H1 (cell line): Measurements from ENCODE around the gene MS4A15. TPM values are rescaled to one million over a fixed set of nuclear protein-coding genes. Genes with fewer than 3 reads are reported as not detected.

Source experiments
- CTCF ChIA-PET: fragments of 300-600 bp; sonication (Branson Sonifier 250); formaldehyde crosslinking; loops from one replicate; lab custom pipeline; 2021; ENCODE audit not compliant: partially characterized antibody; lab: Charles Lee
- POLR2A ChIA-PET: fragments of 300-600 bp; sonication (Branson Sonifier 250); formaldehyde crosslinking; loops from one replicate; lab custom pipeline; 2021; ENCODE audit warnings: inconsistent platforms; ENCODE audit not compliant: partially characterized antibody; lab: Charles Lee
- DNase-seq, 2 experiments: peaks; one replicate each; pipeline versions ENCODE4 v3.0.0 to v3.0.0-alpha.2; 2010 to 2022; ENCODE audit warnings: low spot score in 2 of 2, low read depth in 1 of 2, mixed read lengths in 1 of 2
- FAIRE-seq: peaks from 2 replicates; lab custom pipeline; 2011; peaks lifted over from hg19 to GRCh38; lab: Jason Lieb, UNC
- H2AFZ ChIP-seq: 2 replicates; pipeline ENCODE4 v1.8.1; 2012; ENCODE audit warnings: low read length, inconsistent platforms
- H2AK5ac ChIP-seq: 2 replicates; pipeline ENCODE4 v1.6.1; 2013; ENCODE audit warnings: low read depth, low read length
- H2BK120ac ChIP-seq: replicated peaks from 2 replicates; pipeline ENCODE3; 2013; ENCODE audit warnings: low read depth, low read length, inconsistent platforms
- H2BK12ac ChIP-seq: 2 replicates; pipeline ENCODE4 v1.6.1; 2013; ENCODE audit warnings: low read depth, low read length
- H2BK15ac ChIP-seq: 2 replicates; pipeline ENCODE4 v1.6.1; 2013; ENCODE audit warnings: low read length
- H2BK20ac ChIP-seq: 2 replicates; pipeline ENCODE4 v1.6.1; 2013; ENCODE audit warnings: low read length
- H2BK5ac ChIP-seq: 2 replicates; pipeline ENCODE4 v1.6.1; 2013; ENCODE audit warnings: low read depth, low read length
- H3K14ac ChIP-seq: 2 replicates; pipeline ENCODE4 v1.6.1; 2013; ENCODE audit warnings: inconsistent platforms; ENCODE audit not compliant: insufficient read length
- H3K18ac ChIP-seq: 2 replicates; pipeline ENCODE4 v1.6.1; 2013; ENCODE audit warnings: low read length; ENCODE audit errors: extremely low read depth
- H3K23ac ChIP-seq: 2 replicates; pipeline ENCODE4 v1.6.1; 2013; ENCODE audit warnings: inconsistent platforms; ENCODE audit not compliant: insufficient read length
- H3K23me2 ChIP-seq: 2 replicates; pipeline ENCODE4 v1.6.1; 2013; ENCODE audit warnings: low read depth, low read length
- H3K27ac ChIP-seq: 2 replicates; pipeline ENCODE4 v1.6.1; 2011; ENCODE audit warnings: low read depth, low read length, inconsistent platforms
- H3K27me3 ChIP-seq, 4 experiments: replicated peaks in 1 of 4; 1 replicate in 1 of 4; 2 replicates in 3 of 4; pipeline versions ENCODE4 v1.6.1 to v1.8.1; 2011 to 2013; ENCODE audit warnings: low read length in 3 of 4, mild to moderate bottlenecking in 3 of 4, inconsistent platforms in 2 of 4, mixed read lengths in 2 of 4, moderate library complexity in 1 of 4; ENCODE audit not compliant: control insufficient read depth in 3 of 4, insufficient read depth in 3 of 4; ENCODE audit errors: extremely low read depth in 1 of 4
- H3K36me3 ChIP-seq, 4 experiments: 2 replicates each; pipeline versions ENCODE4 v1.6.1 to v1.8.1; 2011 to 2013; ENCODE audit warnings: mild to moderate bottlenecking in 4 of 4, low read length in 3 of 4, moderate library complexity in 2 of 4, control low read depth in 1 of 4, inconsistent platforms in 1 of 4; ENCODE audit not compliant: insufficient read depth in 4 of 4, control insufficient read depth in 2 of 4
- H3K4ac ChIP-seq: replicated peaks from 2 replicates; pipeline ENCODE3; 2013; ENCODE audit warnings: low read length, low read depth, mixed read lengths, inconsistent platforms; ENCODE audit not compliant: insufficient read length
- H3K4me1 ChIP-seq, 4 experiments: replicated peaks in 1 of 4; 1 replicate in 1 of 4; 2 replicates in 3 of 4; pipeline versions ENCODE4 v1.6.1 to v1.8.1; 2011 to 2013; ENCODE audit warnings: low read length in 3 of 4, inconsistent platforms in 2 of 4, mixed read lengths in 1 of 4; ENCODE audit not compliant: insufficient read depth in 4 of 4, control insufficient read depth in 3 of 4
- H3K4me2 ChIP-seq, 2 experiments: 2 replicates each; pipeline versions ENCODE4 v1.6.1 to v1.8.1; 2011 to 2013; ENCODE audit warnings: low read depth in 2 of 2, low read length in 2 of 2, control low read depth in 1 of 2, inconsistent platforms in 1 of 2, mild to moderate bottlenecking in 1 of 2; ENCODE audit not compliant: insufficient read depth in 1 of 2
- H3K4me3 ChIP-seq, 4 experiments: fragments of 200-600, 300-600 bp in 1 of 4; sonication (generic), shearing (Covaris generic), sonication (Bioruptor Twin) in 1 of 4; 2 replicates each; pipeline versions ENCODE4 v1.5.1 to v1.8.1; 2011 to 2016; ENCODE audit warnings: low read length in 4 of 4, low read depth in 3 of 4, control low read depth in 2 of 4, inconsistent platforms in 2 of 4, mild to moderate bottlenecking in 2 of 4, mixed read lengths in 1 of 4, moderate library complexity in 1 of 4; ENCODE audit not compliant: insufficient read depth in 2 of 4; ENCODE audit errors: extremely low read depth in 1 of 4
- H3K56ac ChIP-seq: replicated peaks from 2 replicates; pipeline ENCODE3; 2013; ENCODE audit warnings: low read depth, mild to moderate bottlenecking, mixed read lengths, low read length, inconsistent platforms; ENCODE audit not compliant: insufficient read length
- H3K79me1 ChIP-seq: 2 replicates; pipeline ENCODE4 v1.6.1; 2013; ENCODE audit warnings: low read depth, low read length, control low read depth
- H3K79me2 ChIP-seq, 2 experiments: 2 replicates each; pipeline versions ENCODE4 v1.6.1 to v1.8.1; 2012 to 2013; ENCODE audit warnings: low read length in 2 of 2, mild to moderate bottlenecking in 2 of 2, inconsistent platforms in 1 of 2; ENCODE audit not compliant: insufficient read depth in 2 of 2, control insufficient read depth in 1 of 2
- H3K9ac ChIP-seq, 4 experiments: replicated peaks in 1 of 4; 1 replicate in 1 of 4; 2 replicates in 3 of 4; pipeline versions ENCODE4 v1.6.1 to v1.8.1; 2011 to 2013; ENCODE audit warnings: low read depth in 3 of 4, low read length in 3 of 4, control low read depth in 2 of 4, mild to moderate bottlenecking in 2 of 4, moderate library complexity in 2 of 4, inconsistent platforms in 1 of 4; ENCODE audit errors: extremely low read depth in 1 of 4
- H3K9me3 ChIP-seq, 2 experiments: 2 replicates each; pipeline versions ENCODE4 v1.6.1 to v1.8.1; 2012 to 2013; ENCODE audit warnings: mild to moderate bottlenecking in 2 of 2, moderate library complexity in 2 of 2, control low read depth in 1 of 2, inconsistent platforms in 1 of 2, low read depth in 1 of 2, low read length in 1 of 2, mixed read lengths in 1 of 2; ENCODE audit not compliant: insufficient read depth in 2 of 2
- H4K20me1 ChIP-seq, 2 experiments: replicated peaks in 1 of 2; 2 replicates each; pipeline versions ENCODE3 to v1.8.1; 2011 to 2013; ENCODE audit warnings: inconsistent platforms in 2 of 2, low read length in 2 of 2, mild to moderate bottlenecking in 1 of 2; ENCODE audit not compliant: insufficient read depth in 2 of 2, control insufficient read depth in 1 of 2
- H4K5ac ChIP-seq: 2 replicates; pipeline ENCODE4 v1.6.1; 2013; ENCODE audit warnings: low read length, low read depth, mixed read lengths, inconsistent platforms; ENCODE audit not compliant: insufficient read length
- H4K8ac ChIP-seq: 2 replicates; pipeline ENCODE4 v1.8.0; 2013; ENCODE audit warnings: mild to moderate bottlenecking, moderate library complexity, low read length, inconsistent platforms; ENCODE audit not compliant: insufficient read depth; ENCODE audit errors: extremely low read depth
- H4K91ac ChIP-seq: replicated peaks from 2 replicates; pipeline ENCODE3; 2013; ENCODE audit warnings: low read length, mixed read lengths, inconsistent platforms; ENCODE audit not compliant: insufficient read length
- ASH2L ChIP-seq: fragments of 200-600, 300-600 bp; sonication (generic); IDR thresholded peaks from one replicate; pipeline ENCODE4 v1.7.1; 2017; ENCODE audit warnings: low read length
- CTBP2 ChIP-seq: IDR thresholded peaks from 2 replicates; pipeline ENCODE4 v1.7.0; 2011; ENCODE audit warnings: borderline replicate concordance, mild to moderate bottlenecking, moderate library complexity, mixed read lengths, low read length; ENCODE audit not compliant: insufficient read depth, insufficient read length
- KDM1A ChIP-seq: fragments of 200-600, 300-600 bp; sonication (generic); IDR thresholded peaks from 2 replicates; pipeline ENCODE4 v1.7.1; 2016; ENCODE audit warnings: mild to moderate bottlenecking, low read length, borderline replicate concordance
- RAD21 ChIP-seq, 2 experiments: IDR thresholded peaks in 1 of 2; conservative IDR thresholded peaks in 1 of 2; 2 replicates each; pipeline ENCODE4 v1.6.1; 2011; ENCODE audit warnings: low read depth in 2 of 2, low read length in 2 of 2, improper control_type of control experiment in 1 of 2, inconsistent platforms in 1 of 2, mild to moderate bottlenecking in 1 of 2, moderate library complexity in 1 of 2
- WGBS, 2 experiments: shearing (Covaris generic) in 1 of 2; methylation state at CpG; one replicate each; pipeline versions ENCODE4 v1.1.6 to v1.1.7; 2013 to 2015; ENCODE audit warnings: low lambda C conversion rate in 2 of 2, mixed read lengths in 2 of 2, inconsistent platforms in 1 of 2, low coverage in 1 of 2, missing lambda C conversion rate in 1 of 2; ENCODE audit not compliant: insufficient replicate concordance in 2 of 2, insufficient coverage in 1 of 2, insufficient read length in 1 of 2; ENCODE audit errors: extremely low coverage in 1 of 2, missing lambda C conversion rate in 1 of 2; 5-methylcytosine and 5-hydroxymethylcytosine counted together
- polyA plus RNA-seq, 7 experiments: library from polyadenylated mRNA; depleted of rRNA in 3 of 7; stranded (reverse) in 5 of 7; unstranded in 2 of 7; fragments of >200 nt in 5 of 7; fragments of 200-250 nt in 2 of 7; gene quantifications; 1 replicate in 5 of 7; 2 replicates in 1 of 7; 4 replicates in 1 of 7; pipeline versions ENCODE4 v1.2.1 to v1.2.3, GENCODE V29; 2011 to 2013; ENCODE audit warnings: missing spikeins in 2 of 7, mixed read lengths in 2 of 7
- total RNA-seq: library from RNA; stranded (reverse); fragmentation: NEBNext Ultra II Directional; extraction: Animal tissue kit (Norgen Biotek cat#: 25700); gene quantifications from 2 replicates; pipeline ENCODE4 v1.2.1, GENCODE V29; 2021
- TF ChIP-seq, protein P1 (sequence below), 3 experiments: IDR thresholded peaks; 1 replicate in 2 of 3; 2 replicates in 1 of 3; pipeline versions ENCODE4 v1.5.1 to v1.6.1; 2011; ENCODE audit warnings: low read length in 3 of 3, mild to moderate bottlenecking in 3 of 3, inconsistent platforms in 2 of 3, low read depth in 1 of 3, moderate library complexity in 1 of 3; ENCODE audit not compliant: insufficient read depth in 1 of 3; ENCODE audit errors: control extremely low read depth in 1 of 3

Gene MS4A15
- total and polyA plus RNA-seq, 2 of the 8 experiments (the other 6 are each of a cell fraction or from before 2014, with no cell fraction given): 0.15 to 0.17 TPM

DNA sequence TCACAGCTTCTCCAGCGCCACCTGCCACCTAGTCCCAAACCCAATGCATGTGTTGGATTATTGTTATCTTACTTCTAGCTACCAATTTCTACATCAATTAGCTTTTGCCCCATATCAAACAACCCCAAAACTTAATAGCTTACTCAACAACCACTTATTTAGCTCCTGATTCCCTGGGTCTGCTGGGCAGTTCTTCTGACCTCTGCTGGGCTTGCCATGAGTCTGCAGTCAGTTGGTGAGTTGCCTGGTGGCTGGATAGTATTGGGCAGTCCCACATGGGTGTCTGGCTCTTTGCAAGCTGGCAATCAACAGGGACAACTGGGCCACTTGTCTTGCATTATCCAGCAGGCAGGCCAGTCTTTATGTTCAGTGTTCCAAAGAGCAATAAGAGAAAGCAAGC lies 13.6 kb upstream of the MS4A15 start:
- Histone ChIP-seq H3K9ac (no peak overlapping the region), H3K4ac (no peak overlapping the region), H2BK5ac (no peak overlapping the region), H3K4me2 (no peak overlapping the region), H3K18ac (no peak overlapping the region), H3K27me3 (no peaks in the 10 kb centered on the region), H3K36me3 (no peaks in the 10 kb centered on the region), H3K79me2 (no peaks in the 10 kb centered on the region), H4K91ac (no peak overlapping the region), H2BK15ac (no peak overlapping the region), H3K4me1 (no peaks in the 10 kb centered on the region), H2AFZ (no peak overlapping the region), H3K79me1 (no peaks in the 10 kb centered on the region), H4K5ac (no peak overlapping the region), H3K56ac (no peak overlapping the region), H3K14ac (no peak overlapping the region), H2BK20ac (no peak overlapping the region), H3K27ac (no peak overlapping the region), H2AK5ac (no peak overlapping the region), H3K23me2 (no peaks in the 10 kb centered on the region), H4K20me1 (peaks cover 0 to 4% of the 10 kb centered on the region in 2 experiments), H3K9me3 (peaks cover 0 to 3% of the 10 kb centered on the region in 2 experiments; a peak in 1 of 4 replicates), H4K8ac (no peak overlapping the region), H3K23ac (no peak overlapping the region), H3K4me3 (no peak overlapping the region), H2BK120ac (no peak overlapping the region), H2BK12ac (no peak overlapping the region)
- FAIRE-seq (no peak), DNase-seq (no peak)
- ChIA-PET CTCF (interaction anchor here (0.5 to 6.2 kb wide), 9 partner anchors 9 to 478 kb away, joined by 3 to 61 read pairs (median 6); partner anchors contain the start of gene MS4A15), POLR2A (interaction anchor here (1.6 kb wide), 1 partner anchor 16 kb away, joined by 3 read pairs; no protein-coding TSS in a partner anchor)
- WGBS, 2 experiments: 60% methylated on average over 1 of the region's 1 CpG; no CpG with 5 or more reads in 1 of the 2 experiments
- TF ChIP-seq KDM1A: no peak
- TF ChIP-seq RAD21 (IDR thresholded peaks at IDR 0.05 in 1 of 2, conservative IDR thresholded peaks at IDR 0.05 in 1 of 2; ENCODE audit: low read depth in 2 of 2, low read length in 2 of 2): peak in 1 of 2 experiments; percentile 29; a peak in 1 of 4 replicates
- TF ChIP-seq CTBP2: no peak
- TF ChIP-seq ASH2L: no peak
- TF ChIP-seq, protein P1, sequence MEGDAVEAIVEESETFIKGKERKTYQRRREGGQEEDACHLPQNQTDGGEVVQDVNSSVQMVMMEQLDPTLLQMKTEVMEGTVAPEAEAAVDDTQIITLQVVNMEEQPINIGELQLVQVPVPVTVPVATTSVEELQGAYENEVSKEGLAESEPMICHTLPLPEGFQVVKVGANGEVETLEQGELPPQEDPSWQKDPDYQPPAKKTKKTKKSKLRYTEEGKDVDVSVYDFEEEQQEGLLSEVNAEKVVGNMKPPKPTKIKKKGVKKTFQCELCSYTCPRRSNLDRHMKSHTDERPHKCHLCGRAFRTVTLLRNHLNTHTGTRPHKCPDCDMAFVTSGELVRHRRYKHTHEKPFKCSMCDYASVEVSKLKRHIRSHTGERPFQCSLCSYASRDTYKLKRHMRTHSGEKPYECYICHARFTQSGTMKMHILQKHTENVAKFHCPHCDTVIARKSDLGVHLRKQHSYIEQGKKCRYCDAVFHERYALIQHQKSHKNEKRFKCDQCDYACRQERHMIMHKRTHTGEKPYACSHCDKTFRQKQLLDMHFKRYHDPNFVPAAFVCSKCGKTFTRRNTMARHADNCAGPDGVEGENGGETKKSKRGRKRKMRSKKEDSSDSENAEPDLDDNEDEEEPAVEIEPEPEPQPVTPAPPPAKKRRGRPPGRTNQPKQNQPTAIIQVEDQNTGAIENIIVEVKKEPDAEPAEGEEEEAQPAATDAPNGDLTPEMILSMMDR (IDR thresholded peaks at IDR 0.05; ENCODE audit: control extremely low read depth in 1 of 3, insufficient read depth in 1 of 3, low read depth in 1 of 3, low read length in 3 of 3): peak; percentile 27 to 46 (median 35)
